ENCODE results near the gene CDC45.

Gene CDC45

GRCh38 chr22:19463491-19464469 lies 15.9 kb upstream of the CDC45 start:
- in situ Hi-C loops (cut with MboI; ENCODE audit: low sequenced_read_pairs, unreplicated experiment) = no loop called here
- TF ChIP-seq, protein P1, sequence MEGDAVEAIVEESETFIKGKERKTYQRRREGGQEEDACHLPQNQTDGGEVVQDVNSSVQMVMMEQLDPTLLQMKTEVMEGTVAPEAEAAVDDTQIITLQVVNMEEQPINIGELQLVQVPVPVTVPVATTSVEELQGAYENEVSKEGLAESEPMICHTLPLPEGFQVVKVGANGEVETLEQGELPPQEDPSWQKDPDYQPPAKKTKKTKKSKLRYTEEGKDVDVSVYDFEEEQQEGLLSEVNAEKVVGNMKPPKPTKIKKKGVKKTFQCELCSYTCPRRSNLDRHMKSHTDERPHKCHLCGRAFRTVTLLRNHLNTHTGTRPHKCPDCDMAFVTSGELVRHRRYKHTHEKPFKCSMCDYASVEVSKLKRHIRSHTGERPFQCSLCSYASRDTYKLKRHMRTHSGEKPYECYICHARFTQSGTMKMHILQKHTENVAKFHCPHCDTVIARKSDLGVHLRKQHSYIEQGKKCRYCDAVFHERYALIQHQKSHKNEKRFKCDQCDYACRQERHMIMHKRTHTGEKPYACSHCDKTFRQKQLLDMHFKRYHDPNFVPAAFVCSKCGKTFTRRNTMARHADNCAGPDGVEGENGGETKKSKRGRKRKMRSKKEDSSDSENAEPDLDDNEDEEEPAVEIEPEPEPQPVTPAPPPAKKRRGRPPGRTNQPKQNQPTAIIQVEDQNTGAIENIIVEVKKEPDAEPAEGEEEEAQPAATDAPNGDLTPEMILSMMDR (IDR thresholded peaks at IDR 0.05; ENCODE audit: borderline replicate concordance, control extremely low read depth, extremely low read depth, insufficient read depth, missing control alignments) = no peak
- DNase-seq (ENCODE audit: low spot score) = no peak

- TF ChIP-seq, protein P1 (IDR thresholded peaks at IDR 0.05; ENCODE audit: borderline replicate concordance, control extremely low read depth, extremely low read depth, insufficient read depth, missing control alignments) = no peak
- in situ Hi-C loops (cut with MboI; ENCODE audit: low sequenced_read_pairs, unreplicated experiment) = no loop called here
- no peak for DNase-seq (ENCODE audit: low spot score)
These were observed 15.2 kb upstream of the CDC45 start for GRCh38 chr22:19464546-19464945.

DNA sequence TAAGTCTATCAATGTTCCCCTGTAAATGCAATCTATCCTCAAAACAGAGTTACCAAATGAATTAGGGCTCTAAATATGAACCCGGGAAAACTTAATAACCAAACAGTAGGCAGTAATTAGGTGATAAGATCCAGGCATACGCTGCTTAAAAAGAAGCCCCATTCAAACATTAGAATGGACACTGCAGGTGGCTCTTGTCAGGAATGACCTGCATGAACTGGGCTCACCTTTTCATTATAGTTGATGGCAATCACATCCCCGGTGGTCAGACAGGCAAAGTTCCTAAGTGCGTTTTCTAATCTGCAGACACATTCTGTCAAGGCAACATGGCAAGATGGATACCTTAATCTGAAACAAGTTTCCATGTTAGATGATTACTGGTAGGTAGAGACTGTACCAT lies 14.7 kb upstream of the CDC45 start:
- in situ Hi-C loops (cut with MboI; ENCODE audit: low sequenced_read_pairs, unreplicated experiment) = no loop called here
- TF ChIP-seq, protein P1 (IDR thresholded peaks at IDR 0.05; ENCODE audit: borderline replicate concordance, control extremely low read depth, extremely low read depth, insufficient read depth, missing control alignments) = no peak
- DNase-seq (ENCODE audit: low spot score) = no peak

DNA sequence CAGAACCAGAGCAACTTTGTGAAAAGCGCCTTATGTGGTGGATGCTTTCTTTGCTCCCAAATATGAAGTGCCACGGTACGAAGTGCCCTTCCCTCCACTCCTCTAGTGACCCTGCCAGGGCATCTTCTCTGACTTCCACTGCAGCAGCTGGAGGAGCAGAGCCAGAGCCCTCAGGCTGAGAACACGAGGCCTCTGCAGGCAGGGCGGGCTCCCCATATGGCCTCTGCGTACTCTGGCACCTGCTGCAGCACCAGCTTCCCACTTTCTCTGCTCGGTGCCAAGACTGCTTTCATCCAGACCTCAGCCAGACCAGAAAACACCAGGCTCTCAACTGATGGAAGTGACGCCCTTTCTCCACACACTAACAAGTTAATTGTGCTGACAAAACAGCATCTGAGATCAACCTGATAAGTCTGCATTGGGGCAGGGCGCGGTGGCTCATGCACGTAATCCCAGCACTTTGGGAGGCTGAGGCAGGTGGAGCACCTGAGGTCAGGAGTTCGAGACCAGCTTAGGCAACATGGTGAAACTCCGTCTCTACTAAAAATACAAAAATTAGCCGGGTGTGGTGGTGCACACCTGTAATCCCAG lies 13.5 kb upstream of the CDC45 start:
- in situ Hi-C loops (cut with MboI; ENCODE audit: low sequenced_read_pairs, unreplicated experiment) = no loop called here
- TF ChIP-seq, protein P1 (IDR thresholded peaks at IDR 0.05; ENCODE audit: borderline replicate concordance, control extremely low read depth, extremely low read depth, insufficient read depth, missing control alignments) = no peak
- no peak for DNase-seq (ENCODE audit: low spot score)

DNA sequence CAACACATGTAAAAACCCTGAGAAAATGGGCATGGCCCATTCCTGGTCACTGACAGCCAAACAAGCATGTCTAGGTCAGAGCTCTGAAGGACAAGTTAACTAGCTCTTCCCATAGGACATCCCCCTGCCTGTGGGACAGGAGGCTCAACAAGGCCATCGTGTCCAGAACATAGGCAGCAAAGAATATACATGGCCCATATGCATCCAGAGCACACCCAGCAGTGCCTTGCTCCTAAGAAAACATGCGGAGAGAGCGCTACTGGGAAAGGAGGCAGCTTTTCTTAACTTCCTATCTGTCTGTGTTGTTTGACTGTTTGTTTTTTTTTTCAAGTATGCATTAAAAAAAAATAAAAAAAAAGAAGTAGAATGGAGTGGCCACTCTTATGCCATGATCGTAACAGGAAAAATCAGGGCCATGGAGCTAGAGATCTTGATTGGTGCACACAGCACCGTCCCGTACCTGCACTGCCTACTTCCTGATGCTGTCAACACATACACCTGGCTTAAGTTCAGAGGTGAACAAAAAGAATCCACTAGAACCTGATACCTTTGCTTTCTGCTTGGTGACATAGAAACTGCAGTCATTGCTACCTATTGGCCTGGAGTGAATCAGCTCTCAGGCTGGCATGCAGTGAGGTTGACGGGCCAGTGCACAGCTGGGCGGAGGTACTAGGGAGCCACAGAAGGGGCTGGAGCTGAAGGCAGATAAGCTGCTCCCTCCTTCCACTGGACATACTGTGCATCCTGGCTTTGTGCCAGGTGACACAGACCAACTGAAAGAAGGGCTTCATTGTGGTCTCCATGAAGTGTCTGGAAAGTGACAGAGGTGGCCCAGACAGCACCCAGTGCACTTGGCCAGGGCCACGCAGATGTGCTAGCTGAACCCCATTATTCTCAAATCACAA lies 12.6 kb upstream of the CDC45 start:
- in situ Hi-C loops (cut with MboI; ENCODE audit: low sequenced_read_pairs, unreplicated experiment) = no loop called here
- TF ChIP-seq, protein P1 (IDR thresholded peaks at IDR 0.05; ENCODE audit: borderline replicate concordance, control extremely low read depth, extremely low read depth, insufficient read depth, missing control alignments) = no peak
- no peak for DNase-seq (ENCODE audit: low spot score)

GRCh38 chr22:19467912-19468311 lies 11.8 kb upstream of the CDC45 start:
- in situ Hi-C loops (cut with MboI; ENCODE audit: low sequenced_read_pairs, unreplicated experiment) = no loop called here
- DNase-seq (ENCODE audit: low spot score) = no peak
- TF ChIP-seq, protein P1 (IDR thresholded peaks at IDR 0.05; ENCODE audit: borderline replicate concordance, control extremely low read depth, extremely low read depth, insufficient read depth, missing control alignments) = no peak

All from GM13976 (cell line).